Endothelial cell of umbilical vein (primary cell): ENCODE measurements around the gene KLF2. TPM values are rescaled to one million over a fixed set of nuclear protein-coding genes. Genes with fewer than 3 reads are reported as not detected.

ENCODE experiments used
- BruUV-seq: library from RNA; stranded (reverse); fragments of 400-500 nt; replicated peaks from 2 replicates; lab custom pipeline; 2021; lab: Mats Ljungman, UMichigan
- CTCF ChIA-PET: fragments of 300-600, 350-600 bp; sonication (Branson Sonifier 250); formaldehyde crosslinking; loops from one replicate; lab custom pipeline; 2021; ENCODE audit warnings: antibody characterized with exemption, inconsistent platforms; lab: Charles Lee
- POLR2A ChIA-PET: fragments of 300-600, 350-600 bp; sonication (Branson Sonifier 250); formaldehyde crosslinking; loops from one replicate; lab custom pipeline; 2021; ENCODE audit warnings: antibody characterized with exemption, inconsistent platforms; lab: Charles Lee
- DNase-seq: peaks from one replicate; pipeline ENCODE4 v3.0.0-alpha.2; 2011; ENCODE audit warnings: low read depth, low spot score
- FAIRE-seq: peaks from 2 replicates; lab custom pipeline; 2011; peaks lifted over from hg19 to GRCh38; lab: Jason Lieb, UNC
- H2AFZ ChIP-seq: 2 replicates; pipeline ENCODE4 v1.6.0; 2012; ENCODE audit warnings: low read depth, low read length, control low read depth, inconsistent platforms
- H3K27ac ChIP-seq: 2 replicates; pipeline ENCODE4 v1.5.1; 2011; ENCODE audit warnings: low read depth, mild to moderate bottlenecking, control low read depth, low read length, moderate library complexity; ENCODE audit not compliant: insufficient read depth
- H3K27me3 ChIP-seq, 2 experiments: 2 replicates each; pipeline versions ENCODE4 v1.6.0 to v1.6.1; 2011; ENCODE audit warnings: low read length in 2 of 2, mixed read lengths in 1 of 2; ENCODE audit not compliant: control insufficient read depth in 2 of 2, insufficient read depth in 2 of 2
- H3K36me3 ChIP-seq, 2 experiments: 2 replicates in 1 of 2; 3 replicates in 1 of 2; pipeline ENCODE4 v1.5.1; 2011; ENCODE audit warnings: low read length in 2 of 2, mild to moderate bottlenecking in 1 of 2, moderate library complexity in 1 of 2; ENCODE audit not compliant: control insufficient read depth in 2 of 2, insufficient read depth in 2 of 2; ENCODE audit errors: extremely low read depth in 1 of 2
- H3K4me1 ChIP-seq: 3 replicates; pipeline ENCODE4 v1.5.1; 2011; ENCODE audit warnings: mild to moderate bottlenecking, low read length; ENCODE audit not compliant: control insufficient read depth, insufficient read depth; ENCODE audit errors: extremely low read depth
- H3K4me2 ChIP-seq: 2 replicates; pipeline ENCODE4 v1.6.1; 2011; ENCODE audit warnings: low read length, control low read depth, mixed read lengths; ENCODE audit not compliant: insufficient read depth
- H3K4me3 ChIP-seq, 3 experiments: fragments of 200-600 bp in 1 of 3; sonication (generic), shearing (Covaris generic) in 1 of 3; replicated peaks in 1 of 3; 2 replicates each; pipeline ENCODE4 v1.5.1; 2011 to 2016; ENCODE audit warnings: control low read depth in 3 of 3, low read length in 3 of 3, mild to moderate bottlenecking in 2 of 3, inconsistent platforms in 1 of 3, low read depth in 1 of 3, moderate library complexity in 1 of 3; ENCODE audit not compliant: insufficient read depth in 1 of 3
- H3K79me2 ChIP-seq: 2 replicates; pipeline ENCODE4 v1.6.0; 2012; ENCODE audit warnings: low read length, inconsistent platforms; ENCODE audit not compliant: control insufficient read depth, insufficient read depth
- H3K9ac ChIP-seq: replicated peaks from 2 replicates; pipeline ENCODE3; 2011; ENCODE audit warnings: low read length, control low read depth; ENCODE audit not compliant: insufficient read depth; ENCODE audit errors: extremely low read depth
- H3K9me1 ChIP-seq: replicated peaks from 3 replicates; pipeline ENCODE4 v1.6.0; 2011; ENCODE audit warnings: mild to moderate bottlenecking, low read length; ENCODE audit not compliant: control insufficient read depth, insufficient read depth; ENCODE audit errors: extremely low read depth
- H3K9me3 ChIP-seq: replicated peaks from 2 replicates; pipeline ENCODE4 v1.5.1; 2012; ENCODE audit warnings: low read length, inconsistent platforms; ENCODE audit not compliant: control insufficient read depth, insufficient read depth
- H4K20me1 ChIP-seq: replicated peaks from 2 replicates; pipeline ENCODE3; 2011; ENCODE audit warnings: mild to moderate bottlenecking, low read length; ENCODE audit not compliant: control insufficient read depth, insufficient read depth; ENCODE audit errors: extremely low read depth
- CTCF ChIP-seq, 2 donors: IDR thresholded peaks; 1 replicate in 1 of 2; 2 replicates in 1 of 2; pipeline ENCODE4 v1.5.1; 2011; ENCODE audit warnings: low read length in 2 of 2, mild to moderate bottlenecking in 2 of 2, moderate library complexity in 2 of 2, control low read depth in 1 of 2, inconsistent platforms in 1 of 2, low read depth in 1 of 2; ENCODE audit not compliant: insufficient read depth in 1 of 2; ENCODE audit errors: extremely low read depth in 1 of 2
- EZH2 ChIP-seq: IDR thresholded peaks from 2 replicates; pipeline ENCODE4 v1.6.1; 2012; ENCODE audit warnings: borderline replicate concordance, low read depth, mild to moderate bottlenecking, moderate library complexity, low read length, inconsistent platforms; ENCODE audit not compliant: severe bottlenecking
- FOS ChIP-seq: IDR thresholded peaks from 2 replicates; pipeline ENCODE4 v1.6.1; 2011; ENCODE audit warnings: mild to moderate bottlenecking, low read length, moderate library complexity, borderline replicate concordance; ENCODE audit not compliant: insufficient read depth
- GATA2 ChIP-seq: IDR thresholded peaks from 2 replicates; pipeline ENCODE4 v1.7.0; 2011; ENCODE audit warnings: low read depth, mild to moderate bottlenecking, moderate library complexity, mixed read lengths, low read length; ENCODE audit not compliant: insufficient read length, insufficient read depth
- JUN ChIP-seq: IDR thresholded peaks from 2 replicates; pipeline ENCODE4 v1.6.1; 2011; ENCODE audit warnings: borderline replicate concordance, low read depth; ENCODE audit not compliant: insufficient read length, insufficient read depth
- MAX ChIP-seq: IDR thresholded peaks from 2 replicates; pipeline ENCODE4 v1.6.1; 2011; ENCODE audit not compliant: insufficient read depth, insufficient read length
- MYC ChIP-seq: IDR thresholded peaks from one replicate; pipeline ENCODE4 v1.6.1; 2011; ENCODE audit warnings: mild to moderate bottlenecking, low read depth, low read length
- POLR2A ChIP-seq: IDR thresholded peaks from 2 replicates; pipeline ENCODE4 v1.6.1; 2012; ENCODE audit warnings: low read depth, mild to moderate bottlenecking, control low read depth, low read length
- POLR2AphosphoS5 ChIP-seq: IDR thresholded peaks from 2 replicates; pipeline ENCODE4 v1.6.1; 2012; ENCODE audit warnings: low read depth, mild to moderate bottlenecking, control low read depth, low read length, moderate library complexity; ENCODE audit not compliant: insufficient read depth
- dilution Hi-C: fragments of 300-500 bp; cut with MboI; formaldehyde crosslinking; loops from one replicate; pipeline ENCODE4 v1.15.0; 2019; ENCODE audit warnings: low sequenced_read_pairs; ENCODE audit not compliant: extremely low pct_ligation_motif_present
- intact Hi-C: fragments of 100-400 bp; cut with micrococcal nuclease; formaldehyde crosslinking; loops from one replicate; pipeline ENCODE4 v1.10.0; 2022
- polyA plus RNA-seq, 4 experiments: library from polyadenylated mRNA; depleted of rRNA in 3 of 4; stranded (reverse) in 3 of 4; unstranded in 1 of 4; fragments of >200 nt; gene quantifications; 2 replicates each; pipeline versions ENCODE4 v1.2.1 to v1.2.3, GENCODE V29; 2011 to 2012; ENCODE audit warnings: missing spikeins in 1 of 4
- total RNA-seq: library from RNA; stranded (reverse); gene quantifications from 2 replicates; pipeline ENCODE4 v1.2.3, GENCODE V29; 2021

The KLF2 gene
- total and polyA plus RNA-seq, 2 donors (not counting 3 experiments of a cell fraction or from before 2014, with no cell fraction given): 23.4 to 30.3 TPM

GRCh38 chr19:16375157-16375935 lies 50.7 kb downstream of the KLF2 start:
- POLR2A ChIA-PET: interaction anchor here (1.0 kb wide), 1 partner anchor 37 kb away, joined by 5 read pairs; no protein-coding TSS in a partner anchor
- dilution Hi-C loops: no loop called here
- BruUV-seq: no TSS peak

More at GRCh38 chr19:16375157-16375935, 50.7 kb downstream of the KLF2 start:
- H3K79me2 ChIP-seq: no peaks in the 10 kb centered on the region
- FAIRE-seq (no peak), DNase-seq (no peak)
- CTCF ChIA-PET: interaction anchor here (1.1 to 1.8 kb wide), 5 partner anchors 24 to 152 kb away, joined by 3 to 11 read pairs (median 3); no protein-coding TSS in a partner anchor
- no peak overlapping the region for H3K9ac ChIP-seq
- H3K4me2 ChIP-seq: no peak overlapping the region
- H3K27ac ChIP-seq: no peak overlapping the region
- H3K36me3 ChIP-seq: peaks cover 3 to 7% of the 10 kb centered on the region in 2 experiments
- no peaks in the 10 kb centered on the region for H3K9me3 ChIP-seq
- no peak overlapping the region for H2AFZ ChIP-seq
- peaks cover 13% of the 10 kb centered on the region for H3K4me1 ChIP-seq
- TF ChIP-seq JUN (no peak), CTCF (IDR thresholded peaks at IDR 0.05; ENCODE audit: extremely low read depth in 1 of 2, insufficient read depth in 1 of 2, low read depth in 1 of 2, low read length in 2 of 2) (no peak), EZH2 (no peak), MYC (no peak), POLR2AphosphoS5 (no peak), POLR2A (no peak), GATA2 (no peak), MAX (no peak), FOS (no peak)
- intact Hi-C loops: no loop called here
- no peak overlapping the region for H3K4me3 ChIP-seq
- H4K20me1 ChIP-seq: no peaks in the 10 kb centered on the region
- no peaks in the 10 kb centered on the region for H3K27me3 ChIP-seq
- H3K9me1 ChIP-seq: no peaks in the 10 kb centered on the region
